Testis (tissue), 2 donors: ENCODE measurements around the gene SLC9A9.

Source experiments
- CTCF ChIP-seq, 3 experiments: fragments of 450-650 bp in 2 of 3; fragments of 200-600 bp in 1 of 3; sonication (generic) in 1 of 3; IDR thresholded peaks; one replicate each; pipeline ENCODE4 v1.5.1; 2016 to 2019; ENCODE audit warnings: antibody characterized with exemption in 3 of 3, mild to moderate bottlenecking in 2 of 3, moderate library complexity in 1 of 3
- POLR2A ChIP-seq: fragments of 450-650 bp; IDR thresholded peaks from one replicate; pipeline ENCODE4 v1.6.1; 2017; ENCODE audit warnings: antibody characterized with exemption, mild to moderate bottlenecking, moderate library complexity

- TF ChIP-seq CTCF (IDR thresholded peaks at IDR 0.05) (no peak), POLR2A (no peak)
These were observed 194.3 kb downstream of the SLC9A9 start for GRCh38 chr3:143653935-143654334.
